GM19463 (cell line): ENCODE measurements around the gene SAPCD2.
"Not testable (repeated sequence)": the region's sequence is repeated elsewhere in the genome, so short reads cannot be mapped to it uniquely, and the experiment has no call there.

Source experiments
- ATAC-seq: cut with Tn5 transposase; IDR thresholded peaks from one replicate; pipeline ENCODE4 v1.9.1; 2021; ENCODE audit warnings: mild to moderate bottlenecking, moderate library complexity; ENCODE audit not compliant: unreplicated experiment

The SAPCD2 gene

GRCh38 chr9:137070201-137070905 is at the start of gene SAPCD2:
Gene SAPCD2, minus strand, starts transcription at chr9:137070557. Its CDS starts 97 bp downstream, at chr9:137070460.
- ATAC-seq, result peak; percentile 70

- not testable (repeated sequence) for ATAC-seq
Observed at GRCh38 chr9:137118092-137118603, 47.8 kb upstream of the SAPCD2 start.

GRCh38 chr9:137117269-137117731 is 46.9 kb upstream of the SAPCD2 start:
- ATAC-seq, result no peak

GRCh38 chr9:137116728-137117127 is 46.4 kb upstream of the SAPCD2 start:
- no peak for ATAC-seq

GRCh38 chr9:137116027-137116507 is 45.7 kb upstream of the SAPCD2 start:
- ATAC-seq, result no peak

- ATAC-seq, result no peak
Observed at GRCh38 chr9:137115394-137116026, 45.2 kb upstream of the SAPCD2 start.

- peak; percentile 64 for ATAC-seq
Observed at GRCh38 chr9:137114613-137115393, 44.4 kb upstream of the SAPCD2 start, which contains the start of gene DPP7. Gene DPP7, minus strand, starts transcription at chr9:137114733. Its CDS starts 20 bp downstream, at chr9:137114713.

- ATAC-seq, result peak; percentile 27
Observed at GRCh38 chr9:137114220-137114612, 43.9 kb upstream of the SAPCD2 start.

GRCh38 chr9:137113385-137114159 is 43.2 kb upstream of the SAPCD2 start:
- no peak for ATAC-seq

- ATAC-seq, result no peak
Observed at GRCh38 chr9:137112564-137113384, 42.4 kb upstream of the SAPCD2 start.

GRCh38 chr9:137111788-137112563 is 41.6 kb upstream of the SAPCD2 start:
- no peak for ATAC-seq

- no peak for ATAC-seq
Observed at GRCh38 chr9:137110911-137111787, 40.8 kb upstream of the SAPCD2 start.

- no peak for ATAC-seq
Observed at GRCh38 chr9:137110147-137110910, 40.0 kb upstream of the SAPCD2 start.

GRCh38 chr9:137109250-137110146 is 39.1 kb upstream of the SAPCD2 start:
- ATAC-seq, result no peak

- ATAC-seq, result no peak
Observed at GRCh38 chr9:137108608-137109249, 38.4 kb upstream of the SAPCD2 start.
